ENCODE data around the gene IDE.

The IDE gene

DNA sequence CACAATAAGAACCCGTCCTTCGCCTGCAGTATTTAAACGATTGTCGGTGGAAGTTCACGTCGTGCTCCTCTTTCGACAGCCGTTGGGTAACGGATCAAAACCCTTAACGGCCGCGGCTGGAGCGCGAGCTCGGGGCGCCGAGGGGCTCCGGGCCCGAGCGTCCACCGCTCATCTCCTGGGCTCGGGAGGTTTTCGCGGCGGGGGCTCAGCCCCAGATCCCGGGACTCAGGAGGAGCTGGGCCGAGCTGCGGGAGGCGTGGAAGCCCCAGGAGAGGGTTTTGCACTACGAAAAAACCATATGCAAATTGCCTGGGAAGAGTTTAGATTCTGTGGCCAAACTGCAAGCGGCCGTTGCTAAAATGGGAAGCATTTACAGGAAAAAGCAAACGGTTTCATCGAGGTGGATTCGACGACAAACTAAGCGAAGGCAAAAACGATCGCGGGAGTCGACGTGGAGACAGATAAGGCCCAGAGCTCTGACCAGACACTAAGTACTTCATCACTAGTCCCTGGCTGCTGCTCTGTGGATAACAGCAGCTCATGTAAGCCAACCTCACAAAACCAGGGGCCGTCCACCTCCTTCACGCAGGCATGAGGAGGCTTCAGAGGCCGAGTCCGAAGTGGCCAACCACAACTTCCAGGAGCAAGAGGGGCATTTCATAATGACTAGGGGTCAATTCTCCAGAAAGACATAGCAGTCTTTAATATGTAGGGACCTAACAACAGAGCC is 153.2 kb downstream of the IDE start:
- H3K4me3 ChIP-seq (ENCODE audit: insufficient read depth in 1 of 2, low read depth in 1 of 2, low read length in 2 of 2) = peak overlapping the region in 1 of 2 experiments; percentile 66
- peaks cover 0 to 33% of the 10 kb centered on the region in 2 experiments for H3K27me3 ChIP-seq (ENCODE audit: control insufficient read depth in 1 of 2, insufficient read depth in 1 of 2, low read length in 2 of 2)
- H3K9ac ChIP-seq (ENCODE audit: low read length) = peak overlapping the region; percentile 71
- H3K27ac ChIP-seq (ENCODE audit: low read length, poor library complexity, severe bottlenecking) = no peak overlapping the region
- no peak overlapping the region for H2BK15ac ChIP-seq (ENCODE audit: low read depth, poor library complexity, severe bottlenecking)
- H2BK12ac ChIP-seq (ENCODE audit: low read length in 2 of 2) = no peak overlapping the region
- H3K36me3 ChIP-seq (ENCODE audit: control insufficient read depth in 1 of 2, insufficient read depth in 2 of 2, low read depth in 1 of 2, low read length in 2 of 2) = no peaks in the 10 kb centered on the region
- H3K4me1 ChIP-seq (ENCODE audit: control insufficient read depth, insufficient read depth, low read depth, low read length) = no peaks in the 10 kb centered on the region
- no peak overlapping the region for H3K14ac ChIP-seq (ENCODE audit: low read length in 2 of 2)
- no peak overlapping the region for H4K91ac ChIP-seq (ENCODE audit: low read length)
- no peak overlapping the region for H2BK5ac ChIP-seq (ENCODE audit: low read depth, low read length, poor library complexity, severe bottlenecking)
- no peaks in the 10 kb centered on the region for H3K79me1 ChIP-seq (replicated peaks; ENCODE audit: low read length, poor library complexity, severe bottlenecking)
- no peak overlapping the region for H2AK5ac ChIP-seq (ENCODE audit: low read length, severe bottlenecking)
- no peak overlapping the region for H3K18ac ChIP-seq (ENCODE audit: low read depth in 1 of 2, low read length in 2 of 2)
- H3K4me2 ChIP-seq (ENCODE audit: low read length, poor library complexity, severe bottlenecking) = no peak overlapping the region
- H4K8ac ChIP-seq (ENCODE audit: low read length) = no peak overlapping the region
- H2AFZ ChIP-seq (ENCODE audit: low read depth, low read length) = peak overlapping the region; percentile 72
- H3K9me3 ChIP-seq (ENCODE audit: control insufficient read depth, low read length) = peaks cover 12% of the 10 kb centered on the region
- H3K23ac ChIP-seq (ENCODE audit: low read length in 2 of 2) = no peak overlapping the region
- DNase-seq = no peak
- no peak overlapping the region for H3K4ac ChIP-seq (ENCODE audit: low read depth in 1 of 2, low read length in 2 of 2)
- no peak overlapping the region for H2BK120ac ChIP-seq (ENCODE audit: low read depth, low read length)
- WGBS = 39% methylated on average over 46 of the region's 46 CpGs

DNA sequence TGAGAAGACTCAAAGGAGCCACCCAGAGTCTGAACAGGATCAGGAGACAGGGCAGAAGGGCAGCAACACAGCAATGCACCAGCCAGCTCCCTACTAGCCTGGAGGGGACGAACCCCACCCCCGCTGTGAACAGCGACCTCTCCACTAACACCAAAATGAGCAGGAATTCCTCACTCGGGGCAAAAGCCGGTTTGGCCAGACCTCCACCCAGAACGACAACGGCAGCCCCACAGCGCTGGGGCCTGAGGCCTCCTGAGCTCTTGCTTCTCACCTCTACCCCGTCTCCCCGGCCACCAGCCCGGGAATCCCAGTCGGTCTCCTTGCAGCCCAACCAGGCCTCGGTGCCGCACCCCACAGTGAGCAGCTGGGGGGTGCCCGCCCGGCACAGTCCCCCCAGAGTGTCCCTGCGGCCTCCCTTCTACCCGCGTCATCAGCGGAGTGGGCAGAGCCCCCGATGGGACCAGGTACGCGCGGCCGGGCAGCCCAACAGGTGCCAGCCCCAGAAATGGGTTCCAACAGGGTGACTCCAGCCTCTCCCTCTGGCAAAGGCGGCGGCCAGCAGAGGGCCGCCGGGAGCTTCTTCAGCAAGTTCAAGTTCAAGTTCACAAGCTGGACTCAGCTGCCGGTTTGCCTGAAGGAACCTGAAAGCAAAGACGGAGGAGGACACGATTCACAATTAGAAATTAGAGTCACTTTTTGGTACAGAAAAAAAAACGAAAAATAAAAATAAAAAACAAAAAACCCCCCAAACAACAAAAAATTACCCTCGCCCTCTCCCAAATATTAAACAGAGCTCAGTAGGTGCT is 153.9 kb downstream of the IDE start:
- no peak overlapping the region for H2AFZ ChIP-seq (ENCODE audit: low read depth, low read length)
- H3K9me3 ChIP-seq (ENCODE audit: control insufficient read depth, low read length) = peaks cover 12% of the 10 kb centered on the region
- no peak overlapping the region for H2BK12ac ChIP-seq (ENCODE audit: low read length in 2 of 2)
- no peak overlapping the region for H2BK15ac ChIP-seq (ENCODE audit: low read depth, poor library complexity, severe bottlenecking)
- H3K4me1 ChIP-seq (ENCODE audit: control insufficient read depth, insufficient read depth, low read depth, low read length) = no peaks in the 10 kb centered on the region
- H2BK5ac ChIP-seq (ENCODE audit: low read depth, low read length, poor library complexity, severe bottlenecking) = no peak overlapping the region
- H2BK120ac ChIP-seq (ENCODE audit: low read depth, low read length) = no peak overlapping the region
- peaks cover 0 to 33% of the 10 kb centered on the region in 2 experiments for H3K27me3 ChIP-seq (ENCODE audit: control insufficient read depth in 1 of 2, insufficient read depth in 1 of 2, low read length in 2 of 2)
- H3K36me3 ChIP-seq (ENCODE audit: control insufficient read depth in 1 of 2, insufficient read depth in 2 of 2, low read depth in 1 of 2, low read length in 2 of 2) = no peaks in the 10 kb centered on the region
- H3K18ac ChIP-seq (ENCODE audit: low read depth in 1 of 2, low read length in 2 of 2) = peak overlapping the region in 1 of 2 experiments; percentile 40
- 38% methylated on average over 32 of the region's 34 CpGs for WGBS
- peak overlapping the region; percentile 71 for H3K9ac ChIP-seq (ENCODE audit: low read length)
- no peak overlapping the region for H3K27ac ChIP-seq (ENCODE audit: low read length, poor library complexity, severe bottlenecking)
- H3K4me3 ChIP-seq (ENCODE audit: insufficient read depth in 1 of 2, low read depth in 1 of 2, low read length in 2 of 2) = peak overlapping the region in 1 of 2 experiments; percentile 66
- no peak overlapping the region for H3K4me2 ChIP-seq (ENCODE audit: low read length, poor library complexity, severe bottlenecking)
- no peak overlapping the region for H3K4ac ChIP-seq (ENCODE audit: low read depth in 1 of 2, low read length in 2 of 2)
- no peak overlapping the region for H2AK5ac ChIP-seq (ENCODE audit: low read length, severe bottlenecking)
- no peaks in the 10 kb centered on the region for H3K79me1 ChIP-seq (replicated peaks; ENCODE audit: low read length, poor library complexity, severe bottlenecking)
- no peak overlapping the region for H4K8ac ChIP-seq (ENCODE audit: low read length)
- no peak overlapping the region for H3K14ac ChIP-seq (ENCODE audit: low read length in 2 of 2)
- no peak overlapping the region for H4K91ac ChIP-seq (ENCODE audit: low read length)
- peak; percentile 50 for DNase-seq
- peak overlapping the region in 1 of 2 experiments; percentile 24 for H3K23ac ChIP-seq (ENCODE audit: low read length in 2 of 2)

DNA sequence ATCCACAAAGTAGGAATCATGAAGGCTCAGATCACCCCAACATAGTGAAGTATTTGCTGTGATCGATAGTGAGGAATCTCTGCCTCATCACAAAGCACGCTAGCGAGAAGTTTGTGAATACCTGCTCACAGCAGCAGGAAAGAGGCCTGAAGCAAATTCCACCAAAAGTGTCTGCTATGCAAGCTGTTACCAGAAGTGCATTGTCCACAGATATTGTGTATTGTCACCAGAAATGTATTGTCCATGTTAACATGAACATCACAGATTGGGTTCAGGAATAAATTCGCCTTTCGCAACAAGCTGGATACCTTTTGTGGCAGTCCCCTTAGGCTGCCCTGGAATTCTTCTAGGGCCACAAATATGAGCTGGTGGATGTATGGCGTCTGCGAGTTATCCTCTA is 155.0 kb downstream of the IDE start:
- H2BK5ac ChIP-seq (ENCODE audit: low read depth, low read length, poor library complexity, severe bottlenecking) = no peak overlapping the region
- no peak overlapping the region for H3K4me2 ChIP-seq (ENCODE audit: low read length, poor library complexity, severe bottlenecking)
- no peak overlapping the region for H3K14ac ChIP-seq (ENCODE audit: low read length in 2 of 2)
- H2BK15ac ChIP-seq (ENCODE audit: low read depth, poor library complexity, severe bottlenecking) = no peak overlapping the region
- over 99% methylated on average over 7 of the region's 7 CpGs for WGBS
- H3K4me3 ChIP-seq (ENCODE audit: insufficient read depth in 1 of 2, low read depth in 1 of 2, low read length in 2 of 2) = no peak overlapping the region
- no peaks in the 10 kb centered on the region for H3K4me1 ChIP-seq (ENCODE audit: control insufficient read depth, insufficient read depth, low read depth, low read length)
- no peak overlapping the region for H4K91ac ChIP-seq (ENCODE audit: low read length)
- H2BK120ac ChIP-seq (ENCODE audit: low read depth, low read length) = no peak overlapping the region
- H3K18ac ChIP-seq (ENCODE audit: low read depth in 1 of 2, low read length in 2 of 2) = no peak overlapping the region
- no peak overlapping the region for H2BK12ac ChIP-seq (ENCODE audit: low read length in 2 of 2)
- H3K4ac ChIP-seq (ENCODE audit: low read depth in 1 of 2, low read length in 2 of 2) = no peak overlapping the region
- no peak overlapping the region for H2AK5ac ChIP-seq (ENCODE audit: low read length, severe bottlenecking)
- DNase-seq = no peak
- no peak overlapping the region for H2AFZ ChIP-seq (ENCODE audit: low read depth, low read length)
- H3K36me3 ChIP-seq (ENCODE audit: control insufficient read depth in 1 of 2, insufficient read depth in 2 of 2, low read depth in 1 of 2, low read length in 2 of 2) = no peaks in the 10 kb centered on the region
- no peak overlapping the region for H3K9ac ChIP-seq (ENCODE audit: low read length)
- no peak overlapping the region for H4K8ac ChIP-seq (ENCODE audit: low read length)
- H3K9me3 ChIP-seq (ENCODE audit: control insufficient read depth, low read length) = peaks cover 12% of the 10 kb centered on the region
- H3K27me3 ChIP-seq (ENCODE audit: control insufficient read depth in 1 of 2, insufficient read depth in 1 of 2, low read length in 2 of 2) = peaks cover 0 to 33% of the 10 kb centered on the region in 2 experiments
- H3K79me1 ChIP-seq (replicated peaks; ENCODE audit: low read length, poor library complexity, severe bottlenecking) = no peaks in the 10 kb centered on the region
- no peak overlapping the region for H3K27ac ChIP-seq (ENCODE audit: low read length, poor library complexity, severe bottlenecking)
- no peak overlapping the region for H3K23ac ChIP-seq (ENCODE audit: low read length in 2 of 2)

DNA sequence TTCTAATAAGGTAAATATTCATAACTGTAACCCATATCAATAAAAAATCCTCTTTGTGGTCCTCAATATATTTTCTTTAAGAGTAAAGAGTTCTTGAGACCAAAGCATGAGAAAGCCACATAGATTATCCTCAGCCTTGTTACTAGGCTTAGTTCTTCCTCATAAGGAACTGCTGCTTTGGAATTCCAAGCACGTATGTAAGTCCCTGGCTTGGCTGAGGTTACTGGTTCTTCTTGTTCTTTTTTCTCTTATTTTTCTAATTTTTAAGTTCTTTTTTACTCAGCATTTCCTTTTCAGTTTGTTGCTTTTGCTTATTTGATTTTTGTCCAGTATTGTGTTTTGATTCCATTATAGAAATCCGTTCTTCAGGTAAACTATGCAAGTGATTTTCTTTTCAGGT is 155.7 kb downstream of the IDE start:
- Histone ChIP-seq H2BK120ac (ENCODE audit: low read depth, low read length) (no peak overlapping the region), H3K18ac (ENCODE audit: low read depth in 1 of 2, low read length in 2 of 2) (no peak overlapping the region), H4K8ac (ENCODE audit: low read length) (no peak overlapping the region), H3K27me3 (ENCODE audit: control insufficient read depth in 1 of 2, insufficient read depth in 1 of 2, low read length in 2 of 2) (peaks cover 0 to 33% of the 10 kb centered on the region in 2 experiments), H3K9ac (ENCODE audit: low read length) (no peak overlapping the region), H2AFZ (ENCODE audit: low read depth, low read length) (no peak overlapping the region), H3K4me1 (ENCODE audit: control insufficient read depth, insufficient read depth, low read depth, low read length) (no peaks in the 10 kb centered on the region), H3K4me3 (ENCODE audit: insufficient read depth in 1 of 2, low read depth in 1 of 2, low read length in 2 of 2) (no peak overlapping the region), H3K14ac (ENCODE audit: low read length in 2 of 2) (no peak overlapping the region), H2BK12ac (ENCODE audit: low read length in 2 of 2) (no peak overlapping the region), H3K27ac (ENCODE audit: low read length, poor library complexity, severe bottlenecking) (no peak overlapping the region), H3K9me3 (ENCODE audit: control insufficient read depth, low read length) (peaks cover 7% of the 10 kb centered on the region), H3K4ac (ENCODE audit: low read depth in 1 of 2, low read length in 2 of 2) (no peak overlapping the region), H3K23ac (ENCODE audit: low read length in 2 of 2) (no peak overlapping the region), H3K36me3 (ENCODE audit: control insufficient read depth in 1 of 2, insufficient read depth in 2 of 2, low read depth in 1 of 2, low read length in 2 of 2) (no peaks in the 10 kb centered on the region), H2BK15ac (ENCODE audit: low read depth, poor library complexity, severe bottlenecking) (no peak overlapping the region), H4K91ac (ENCODE audit: low read length) (no peak overlapping the region), H3K4me2 (ENCODE audit: low read length, poor library complexity, severe bottlenecking) (no peak overlapping the region), H2BK5ac (ENCODE audit: low read depth, low read length, poor library complexity, severe bottlenecking) (no peak overlapping the region), H3K79me1 (replicated peaks; ENCODE audit: low read length, poor library complexity, severe bottlenecking) (no peaks in the 10 kb centered on the region), H2AK5ac (ENCODE audit: low read length, severe bottlenecking) (no peak overlapping the region)
- DNase-seq = no peak
- 97% methylated on average over 2 of the region's 2 CpGs for WGBS
